Left forelimb (tissue), 1 donor: Measurements from ENCODE around the gene PLPPR5.
"Not testable (repeated sequence)": the region's sequence is repeated elsewhere in the genome, so short reads cannot be mapped to it uniquely, and the experiment has no call there.

Experiments
- DNase-seq: peaks from one replicate; pipeline ENCODE4 v3.0.0-alpha.2; 2018; ENCODE audit warnings: low spot score

Gene PLPPR5

GRCh38 chr1:99004861-99005442, at the start of gene PLPPR5:
Gene PLPPR5 (minus strand): TSS chr1:99004861. CDS start chr1:99004671, 190 bp downstream.
- peak; percentile 67 for DNase-seq

GRCh38 chr1:99051611-99052283, 47.1 kb upstream of the PLPPR5 start:
- no peak for DNase-seq

GRCh38 chr1:99049745-99050144, 45.1 kb upstream of the PLPPR5 start:
- no peak for DNase-seq

GRCh38 chr1:99036746-99037145, 32.1 kb upstream of the PLPPR5 start:
- DNase-seq = not testable (repeated sequence)

GRCh38 chr1:99018313-99018712, 13.7 kb upstream of the PLPPR5 start:
- DNase-seq = no peak

- no peak for DNase-seq
Observed at GRCh38 chr1:99017655-99018054, 13.0 kb upstream of the PLPPR5 start.

- no peak for DNase-seq
Observed at GRCh38 chr1:99010679-99011078, 6.0 kb upstream of the PLPPR5 start.

GRCh38 chr1:99007366-99007765, 2.7 kb upstream of the PLPPR5 start:
- DNase-seq = no peak

- DNase-seq = no peak
Observed at GRCh38 chr1:99005537-99005942, 879 bp upstream of the PLPPR5 start.

- DNase-seq = peak; percentile 67
Observed at GRCh38 chr1:99004254-99004860, 304 bp downstream of the PLPPR5 start.

- DNase-seq = no peak
Observed at GRCh38 chr1:99003581-99004253, 944 bp downstream of the PLPPR5 start.

GRCh38 chr1:98992844-98993243, 11.8 kb downstream of the PLPPR5 start:
- DNase-seq = no peak

- DNase-seq = no peak
Observed at GRCh38 chr1:98991127-98992012, 13.3 kb downstream of the PLPPR5 start.

- DNase-seq = no peak
Observed at GRCh38 chr1:98989556-98989907, 15.1 kb downstream of the PLPPR5 start.

GRCh38 chr1:98988904-98989555, 15.6 kb downstream of the PLPPR5 start:
- no peak for DNase-seq

- DNase-seq = no peak
Observed at GRCh38 chr1:98985687-98986086, 19.0 kb downstream of the PLPPR5 start.

- DNase-seq = no peak
Observed at GRCh38 chr1:98981917-98982513, 22.6 kb downstream of the PLPPR5 start.

GRCh38 chr1:98979463-98979862, 25.2 kb downstream of the PLPPR5 start:
- no peak for DNase-seq

- DNase-seq = no peak
Observed at GRCh38 chr1:98975810-98976209, 28.9 kb downstream of the PLPPR5 start.

GRCh38 chr1:98975113-98975512, 29.5 kb downstream of the PLPPR5 start:
- DNase-seq = no peak
